HepG2 (cell line): ENCODE results near the gene DCDC2. TPM values are rescaled to one million over a fixed set of nuclear protein-coding genes. Genes with fewer than 3 reads are reported as not detected.
A peak's percentile ranks its signal among the peaks of the same experiment; 100 is the strongest.

Experiments
- CENPX ChIP-seq: sonication (generic); formaldehyde crosslinking; IDR thresholded peaks from 2 replicates; pipeline ENCODE4 v1.9.0; 2021; ENCODE audit warnings: mild to moderate bottlenecking, missing genetic modification reagents, moderate library complexity
- FOSL2 ChIP-seq: sonication (generic); formaldehyde crosslinking; IDR thresholded peaks from 2 replicates; pipeline ENCODE4 v1.4.0; 2020; ENCODE audit warnings: missing genetic modification reagents
- FUBP1 ChIP-seq: sonication (generic); formaldehyde crosslinking; IDR thresholded peaks from 2 replicates; pipeline ENCODE4 v1.5.1; 2020; ENCODE audit warnings: missing genetic modification reagents, mild to moderate bottlenecking, borderline replicate concordance
- GABPA ChIP-seq, 2 experiments: IDR thresholded peaks; 2 replicates each; pipeline ENCODE4 v1.6.1; 2011 to 2016; ENCODE audit warnings: low read depth in 2 of 2, low read length in 1 of 2, missing biosample characterization in 1 of 2, missing genetic modification characterization in 1 of 2
- KIAA2018 ChIP-seq: sonication (generic); formaldehyde crosslinking; IDR thresholded peaks from 2 replicates; pipeline ENCODE4 v1.5.0; 2020; ENCODE audit warnings: mild to moderate bottlenecking, missing genetic modification reagents, borderline replicate concordance
- MEF2D ChIP-seq: sonication (generic); formaldehyde crosslinking; IDR thresholded peaks from 2 replicates; pipeline ENCODE4 v1.5.1; 2020; ENCODE audit warnings: mild to moderate bottlenecking, missing genetic modification reagents
- TFE3 ChIP-seq: IDR thresholded peaks from 2 replicates; pipeline ENCODE4 v1.6.1; 2016
- THRA ChIP-seq: sonication (generic); formaldehyde crosslinking; IDR thresholded peaks from 2 replicates; pipeline ENCODE4 v1.4.0; 2020; ENCODE audit warnings: missing genetic modification reagents, borderline replicate concordance
- ZBTB34 ChIP-seq: sonication (generic); formaldehyde crosslinking; IDR thresholded peaks from 2 replicates; pipeline ENCODE4 v1.8.0; 2022; ENCODE audit warnings: mild to moderate bottlenecking, missing genetic modification reagents
- ZNF10 ChIP-seq: sonication (generic); formaldehyde crosslinking; IDR thresholded peaks from 2 replicates; pipeline ENCODE4 v1.4.0; 2020; ENCODE audit warnings: mild to moderate bottlenecking, low read depth, missing genetic modification reagents, borderline replicate concordance
- ZNF160 ChIP-seq: sonication (generic); formaldehyde crosslinking; IDR thresholded peaks from 2 replicates; pipeline ENCODE4 v1.8.0; 2022; ENCODE audit warnings: mild to moderate bottlenecking, inconsistent platforms, missing genetic modification reagents
- ZNF674 ChIP-seq: sonication (generic); formaldehyde crosslinking; IDR thresholded peaks from 2 replicates; pipeline ENCODE4 v1.5.0; 2020; ENCODE audit warnings: low read depth, mild to moderate bottlenecking, missing genetic modification reagents
- polyA plus RNA-seq, 8 experiments: library from polyadenylated mRNA; depleted of rRNA in 3 of 8; stranded (reverse) in 7 of 8; unstranded in 1 of 8; fragments of >200 nt; fragmentation: Illumina TruSeq in 4 of 8; extraction: Trizol in 4 of 8; gene quantifications; 2 replicates each; pipeline versions ENCODE4 v1.2.1 to v1.2.3, GENCODE V29; 2011 to 2016; ENCODE audit warnings: low read depth in 4 of 8, missing spikeins in 1 of 8, mixed read lengths in 1 of 8; ENCODE audit not compliant: insufficient read depth in 1 of 8
- total RNA-seq, 5 experiments: library from RNA; depleted of rRNA; stranded (reverse); fragments of >200 nt; fragmentation: Illumina TruSeq; extraction: Trizol; gene quantifications; 2 replicates each; pipeline ENCODE4 v1.2.3, GENCODE V29; 2016; ENCODE audit warnings: low read depth in 1 of 5

The DCDC2 gene
- total and polyA plus RNA-seq, 2 of the 13 experiments (the other 11 are each of a cell fraction or from before 2014, with no cell fraction given), result 9.0 to 36.2 TPM

GRCh38 chr6:24340998-24341938 lies 16.6 kb downstream of the DCDC2 start (continued):
- TF ChIP-seq KIAA2018, result no peak
- peak; percentile 72; the same call in 1 of the 2 replicates for TF ChIP-seq ZBTB34 (CRISPR knock-in tag)
- peak; percentile 77; the same call in 1 of the 2 replicates for TF ChIP-seq THRA (CRISPR knock-in tag)
- TF ChIP-seq ZNF674, result no peak
- no peak for TF ChIP-seq GABPA (IDR thresholded peaks at IDR 0.05; ENCODE audit: low read depth, low read length)
- peak; percentile 25; the same call in 1 of the 2 replicates for TF ChIP-seq GABPA (CRISPR knock-in tag; IDR thresholded peaks at IDR 0.05; ENCODE audit: low read depth)
- TF ChIP-seq MEF2D (CRISPR knock-in tag), result peak; percentile 70; the same call in 1 of the 2 replicates
- TF ChIP-seq FUBP1, result no peak
- TF ChIP-seq ZNF160 (CRISPR knock-in tag), result no peak
- peak; percentile 82 for TF ChIP-seq TFE3
- peak; percentile 86 for TF ChIP-seq FOSL2 (CRISPR knock-in tag)
- TF ChIP-seq ZNF10, result no peak
- no peak for TF ChIP-seq CENPX (CRISPR knock-in tag)
